WTC11 (cell line): ENCODE results near the gene CD163L1.

Experiments
- ATF2 ChIP-seq: sonication (generic); formaldehyde crosslinking; IDR thresholded peaks from 2 replicates; pipeline ENCODE4 v1.8.1; 2022; ENCODE audit warnings: low read depth, missing genetic modification reagents, borderline replicate concordance
- CREM ChIP-seq: sonication (generic); formaldehyde crosslinking; IDR thresholded peaks from 2 replicates; pipeline ENCODE4 v1.8.1; 2022; ENCODE audit warnings: mild to moderate bottlenecking, missing genetic modification reagents, moderate library complexity
- ELF4 ChIP-seq: sonication (generic); formaldehyde crosslinking; IDR thresholded peaks from 2 replicates; pipeline ENCODE4 v1.8.1; 2022; ENCODE audit warnings: low read depth, mild to moderate bottlenecking, moderate library complexity, missing genetic modification reagents
- FOXJ3 ChIP-seq: sonication (generic); formaldehyde crosslinking; IDR thresholded peaks from 2 replicates; pipeline ENCODE4 v1.9.0; 2021; ENCODE audit warnings: missing genetic modification reagents, mild to moderate bottlenecking, borderline replicate concordance
- FOXP1 ChIP-seq: sonication (generic); formaldehyde crosslinking; IDR thresholded peaks from 2 replicates; pipeline ENCODE4 v1.8.0; 2022; ENCODE audit warnings: missing genetic modification reagents, mild to moderate bottlenecking, moderate library complexity, borderline replicate concordance
- JAZF1 ChIP-seq: fragments of 250-450 bp; sonication (Bioruptor Pico); IDR thresholded peaks from 2 replicates; pipeline ENCODE4 v1.9.0; 2021; ENCODE audit warnings: moderate library complexity, mild to moderate bottlenecking, inconsistent platforms
- KAT7 ChIP-seq: sonication (generic); formaldehyde crosslinking; IDR thresholded peaks from 2 replicates; pipeline ENCODE4 v1.8.1; 2023; ENCODE audit warnings: missing genetic modification reagents, mild to moderate bottlenecking, borderline replicate concordance
- ZNF512 ChIP-seq: sonication (generic); formaldehyde crosslinking; IDR thresholded peaks from 2 replicates; pipeline ENCODE4 v1.8.1; 2022; ENCODE audit warnings: missing genetic modification reagents, borderline replicate concordance
- TF ChIP-seq, protein P1 (sequence below): sonication (generic); formaldehyde crosslinking; IDR thresholded peaks from 2 replicates; pipeline ENCODE4 v1.8.0; 2022; ENCODE audit warnings: missing genetic modification reagents
- TF ChIP-seq, protein P2 (sequence below): fragments of 200-600 bp; IDR thresholded peaks from 2 replicates; pipeline ENCODE4 v1.8.0; 2022; ENCODE audit warnings: antibody characterized with exemption

DNA sequence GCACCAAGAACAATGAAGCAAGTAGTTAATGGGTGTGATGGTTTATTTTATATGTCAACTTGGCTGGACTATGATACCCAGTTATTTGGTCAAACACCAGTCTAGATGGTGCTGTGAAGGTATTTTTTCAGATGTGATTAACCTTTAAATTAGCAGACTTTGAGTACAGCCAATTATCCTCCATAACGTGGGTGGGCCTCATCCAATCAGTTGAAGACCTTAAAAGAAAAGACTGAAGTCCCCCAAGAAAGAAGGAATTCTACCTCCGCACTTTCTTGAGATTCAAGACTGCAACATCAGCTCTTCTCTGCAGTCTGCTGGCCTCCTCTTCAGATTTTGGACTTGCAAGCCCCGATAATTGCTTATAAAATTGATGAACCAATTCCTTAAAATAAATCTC, 47.5 kb downstream of the CD163L1 start:
- TF ChIP-seq FOXJ3 (CRISPR knock-in tag) (no peak), CREM (CRISPR knock-in tag) (no peak), ELF4 (CRISPR knock-in tag) (no peak), FOXP1 (CRISPR knock-in tag) (no peak), JAZF1 (CRISPR knock-in tag) (no peak), KAT7 (CRISPR knock-in tag) (no peak), ZNF512 (CRISPR knock-in tag) (no peak), ATF2 (no peak)
- TF ChIP-seq, protein P1, sequence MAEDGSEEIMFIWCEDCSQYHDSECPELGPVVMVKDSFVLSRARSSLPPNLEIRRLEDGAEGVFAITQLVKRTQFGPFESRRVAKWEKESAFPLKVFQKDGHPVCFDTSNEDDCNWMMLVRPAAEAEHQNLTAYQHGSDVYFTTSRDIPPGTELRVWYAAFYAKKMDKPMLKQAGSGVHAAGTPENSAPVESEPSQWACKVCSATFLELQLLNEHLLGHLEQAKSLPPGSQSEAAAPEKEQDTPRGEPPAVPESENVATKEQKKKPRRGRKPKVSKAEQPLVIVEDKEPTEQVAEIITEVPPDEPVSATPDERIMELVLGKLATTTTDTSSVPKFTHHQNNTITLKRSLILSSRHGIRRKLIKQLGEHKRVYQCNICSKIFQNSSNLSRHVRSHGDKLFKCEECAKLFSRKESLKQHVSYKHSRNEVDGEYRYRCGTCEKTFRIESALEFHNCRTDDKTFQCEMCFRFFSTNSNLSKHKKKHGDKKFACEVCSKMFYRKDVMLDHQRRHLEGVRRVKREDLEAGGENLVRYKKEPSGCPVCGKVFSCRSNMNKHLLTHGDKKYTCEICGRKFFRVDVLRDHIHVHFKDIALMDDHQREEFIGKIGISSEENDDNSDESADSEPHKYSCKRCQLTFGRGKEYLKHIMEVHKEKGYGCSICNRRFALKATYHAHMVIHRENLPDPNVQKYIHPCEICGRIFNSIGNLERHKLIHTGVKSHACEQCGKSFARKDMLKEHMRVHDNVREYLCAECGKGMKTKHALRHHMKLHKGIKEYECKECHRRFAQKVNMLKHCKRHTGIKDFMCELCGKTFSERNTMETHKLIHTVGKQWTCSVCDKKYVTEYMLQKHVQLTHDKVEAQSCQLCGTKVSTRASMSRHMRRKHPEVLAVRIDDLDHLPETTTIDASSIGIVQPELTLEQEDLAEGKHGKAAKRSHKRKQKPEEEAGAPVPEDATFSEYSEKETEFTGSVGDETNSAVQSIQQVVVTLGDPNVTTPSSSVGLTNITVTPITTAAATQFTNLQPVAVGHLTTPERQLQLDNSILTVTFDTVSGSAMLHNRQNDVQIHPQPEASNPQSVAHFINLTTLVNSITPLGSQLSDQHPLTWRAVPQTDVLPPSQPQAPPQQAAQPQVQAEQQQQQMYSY (CRISPR knock-in tag) = no peak
- TF ChIP-seq, protein P2, sequence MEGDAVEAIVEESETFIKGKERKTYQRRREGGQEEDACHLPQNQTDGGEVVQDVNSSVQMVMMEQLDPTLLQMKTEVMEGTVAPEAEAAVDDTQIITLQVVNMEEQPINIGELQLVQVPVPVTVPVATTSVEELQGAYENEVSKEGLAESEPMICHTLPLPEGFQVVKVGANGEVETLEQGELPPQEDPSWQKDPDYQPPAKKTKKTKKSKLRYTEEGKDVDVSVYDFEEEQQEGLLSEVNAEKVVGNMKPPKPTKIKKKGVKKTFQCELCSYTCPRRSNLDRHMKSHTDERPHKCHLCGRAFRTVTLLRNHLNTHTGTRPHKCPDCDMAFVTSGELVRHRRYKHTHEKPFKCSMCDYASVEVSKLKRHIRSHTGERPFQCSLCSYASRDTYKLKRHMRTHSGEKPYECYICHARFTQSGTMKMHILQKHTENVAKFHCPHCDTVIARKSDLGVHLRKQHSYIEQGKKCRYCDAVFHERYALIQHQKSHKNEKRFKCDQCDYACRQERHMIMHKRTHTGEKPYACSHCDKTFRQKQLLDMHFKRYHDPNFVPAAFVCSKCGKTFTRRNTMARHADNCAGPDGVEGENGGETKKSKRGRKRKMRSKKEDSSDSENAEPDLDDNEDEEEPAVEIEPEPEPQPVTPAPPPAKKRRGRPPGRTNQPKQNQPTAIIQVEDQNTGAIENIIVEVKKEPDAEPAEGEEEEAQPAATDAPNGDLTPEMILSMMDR = no peak
